Epithelial cell of proximal tubule (primary cell): Measurements from ENCODE around the gene BIRC2. TPM values are rescaled to one million over a fixed set of nuclear protein-coding genes. Genes with fewer than 3 reads are reported as not detected.

ENCODE experiments used
- DNase-seq: peaks from one replicate; pipeline ENCODE4 v3.0.0-alpha.2; 2011; ENCODE audit warnings: low read depth
- H3K4me3 ChIP-seq: 2 replicates; pipeline ENCODE4 v1.5.1; 2011; ENCODE audit warnings: low read depth, mild to moderate bottlenecking, low read length
- CTCF ChIP-seq: conservative IDR thresholded peaks from 2 replicates; pipeline ENCODE4 v1.5.1; 2012; ENCODE audit warnings: low read depth, mild to moderate bottlenecking, low read length
- total RNA-seq: library from RNA; depleted of rRNA; stranded (reverse); fragments of >200 nt; gene quantifications from 2 replicates; pipeline ENCODE4 v1.2.3, GENCODE V29; 2015

BIRC2 gene
- total RNA-seq, 1 donor from 2014 or later: 85.3 TPM

- H3K4me3 ChIP-seq: no peak overlapping the region
- no peak for TF ChIP-seq CTCF
- DNase-seq: no peak
Measured at GRCh38 chr11:102426570-102426969, 79.6 kb downstream of the BIRC2 start.

DNA sequence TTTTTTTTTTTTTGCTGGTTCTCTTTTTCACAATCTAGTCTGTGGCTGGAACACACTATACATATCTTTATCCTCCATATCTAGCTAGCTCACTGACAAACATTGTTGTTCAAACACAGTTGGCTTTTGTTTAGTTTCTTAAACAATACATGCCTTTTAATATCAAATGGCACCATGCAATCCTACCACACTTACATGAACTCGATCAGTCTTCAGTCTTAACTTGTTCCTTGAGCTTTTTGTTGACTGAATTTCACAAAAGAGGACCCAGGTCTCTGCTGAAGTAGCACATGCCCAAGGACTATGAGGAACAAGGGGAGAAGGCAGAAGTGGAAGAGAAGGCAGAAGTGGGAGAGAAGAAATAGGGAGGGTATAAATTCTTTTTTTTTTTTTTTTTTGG lies 80.1 kb downstream of the BIRC2 start:
- TF ChIP-seq CTCF: no peak
- no peak overlapping the region for H3K4me3 ChIP-seq
- DNase-seq: no peak

Other genes with a start within 250 kb of the BIRC2 start
- 84.8 and 94.5 TPM in 2 replicates for gene YAP1, start 236.8 kb upstream of the BIRC2 start, total RNA-seq
- 17.3 and 17.8 TPM in 2 replicates for gene BIRC3, start 29.7 kb upstream of the BIRC2 start, total RNA-seq
- gene TMEM123, start 105.6 kb downstream of the BIRC2 start, total RNA-seq: 137 and 165 TPM in 2 replicates
- gene MMP7, start 183.5 kb downstream of the BIRC2 start, total RNA-seq: 238 and 321 TPM in 2 replicates